ENCODE data around the gene ZXDC.

ZXDC gene

GRCh38 chr3:126454437-126455198 is 21.1 kb downstream of the ZXDC start:
- H3K9ac ChIP-seq (ENCODE audit: low read depth, low read length, poor library complexity, severe bottlenecking): no peak overlapping the region
- H4K20me1 ChIP-seq (ENCODE audit: insufficient read depth, low read length, poor library complexity, severe bottlenecking): peaks cover 34% of the 10 kb centered on the region
- no peaks in the 10 kb centered on the region for H3F3A ChIP-seq (ENCODE audit: low read depth)
- H2AFZ ChIP-seq (ENCODE audit: low read length): no peak overlapping the region
- H3K4me3 ChIP-seq (ENCODE audit: low read length, poor library complexity, severe bottlenecking): no peak overlapping the region
- H3K9me3 ChIP-seq (ENCODE audit: insufficient read depth, low read depth, low read length): no peaks in the 10 kb centered on the region
- TF ChIP-seq CTCF (conservative IDR thresholded peaks at IDR 0.05; ENCODE audit: low read length) (no peak), EZH2phosphoT487 (IDR thresholded peaks at IDR 0.05; ENCODE audit: borderline replicate concordance) (no peak)
- H3K4me2 ChIP-seq (ENCODE audit: low read depth, low read length, poor library complexity, severe bottlenecking): no peak overlapping the region
- H3K36me3 ChIP-seq (ENCODE audit: insufficient read depth, low read length): peaks cover 90% of the 10 kb centered on the region
- H3K27me3 ChIP-seq (ENCODE audit: insufficient read depth, low read length, poor library complexity, severe bottlenecking): no peaks in the 10 kb centered on the region
- no peaks in the 10 kb centered on the region for H3K9me2 ChIP-seq (replicated peaks; ENCODE audit: low read depth, low read length)
- no peaks in the 10 kb centered on the region for H3K4me1 ChIP-seq (ENCODE audit: insufficient read depth, low read length, poor library complexity, severe bottlenecking)
- peaks cover 55% of the 10 kb centered on the region for H3K79me2 ChIP-seq (ENCODE audit: insufficient read depth, low read length)

GRCh38 chr3:126454025-126454424 is 21.7 kb downstream of the ZXDC start:
- H3K36me3 ChIP-seq (ENCODE audit: insufficient read depth, low read length): peaks cover 87% of the 10 kb centered on the region
- TF ChIP-seq EZH2phosphoT487 (IDR thresholded peaks at IDR 0.05; ENCODE audit: borderline replicate concordance) (no peak), CTCF (conservative IDR thresholded peaks at IDR 0.05; ENCODE audit: low read length) (no peak)
- no peaks in the 10 kb centered on the region for H3K9me3 ChIP-seq (ENCODE audit: insufficient read depth, low read depth, low read length)
- H3K9ac ChIP-seq (ENCODE audit: low read depth, low read length, poor library complexity, severe bottlenecking): no peak overlapping the region
- peaks cover 29% of the 10 kb centered on the region for H4K20me1 ChIP-seq (ENCODE audit: insufficient read depth, low read length, poor library complexity, severe bottlenecking)
- no peak overlapping the region for H3K4me3 ChIP-seq (ENCODE audit: low read length, poor library complexity, severe bottlenecking)
- no peak overlapping the region for H2AFZ ChIP-seq (ENCODE audit: low read length)
- H3K9me2 ChIP-seq (replicated peaks; ENCODE audit: low read depth, low read length): no peaks in the 10 kb centered on the region
- no peaks in the 10 kb centered on the region for H3K4me1 ChIP-seq (ENCODE audit: insufficient read depth, low read length, poor library complexity, severe bottlenecking)
- H3K4me2 ChIP-seq (ENCODE audit: low read depth, low read length, poor library complexity, severe bottlenecking): no peak overlapping the region
- H3F3A ChIP-seq (ENCODE audit: low read depth): no peaks in the 10 kb centered on the region
- H3K27me3 ChIP-seq (ENCODE audit: insufficient read depth, low read length, poor library complexity, severe bottlenecking): no peaks in the 10 kb centered on the region
- peaks cover 49% of the 10 kb centered on the region for H3K79me2 ChIP-seq (ENCODE audit: insufficient read depth, low read length)

GRCh38 chr3:126452213-126452612 is 23.5 kb downstream of the ZXDC start:
- Histone ChIP-seq H4K20me1 (ENCODE audit: insufficient read depth, low read length, poor library complexity, severe bottlenecking) (peaks cover 23% of the 10 kb centered on the region), H3K9ac (ENCODE audit: low read depth, low read length, poor library complexity, severe bottlenecking) (no peak overlapping the region), H3K36me3 (ENCODE audit: insufficient read depth, low read length) (peaks cover 83% of the 10 kb centered on the region)

More at GRCh38 chr3:126452213-126452612, 23.5 kb downstream of the ZXDC start:
- Histone ChIP-seq H3K4me3 (ENCODE audit: low read length, poor library complexity, severe bottlenecking) (no peak overlapping the region), H3K4me1 (ENCODE audit: insufficient read depth, low read length, poor library complexity, severe bottlenecking) (no peaks in the 10 kb centered on the region), H3K4me2 (ENCODE audit: low read depth, low read length, poor library complexity, severe bottlenecking) (no peak overlapping the region), H3K79me2 (ENCODE audit: insufficient read depth, low read length) (peaks cover 38% of the 10 kb centered on the region), H3F3A (ENCODE audit: low read depth) (no peaks in the 10 kb centered on the region), H3K9me2 (replicated peaks; ENCODE audit: low read depth, low read length) (no peaks in the 10 kb centered on the region), H3K9me3 (ENCODE audit: insufficient read depth, low read depth, low read length) (no peaks in the 10 kb centered on the region), H3K27me3 (ENCODE audit: insufficient read depth, low read length, poor library complexity, severe bottlenecking) (no peaks in the 10 kb centered on the region), H2AFZ (ENCODE audit: low read length) (no peak overlapping the region)
- TF ChIP-seq EZH2phosphoT487 (IDR thresholded peaks at IDR 0.05; ENCODE audit: borderline replicate concordance) (no peak), CTCF (conservative IDR thresholded peaks at IDR 0.05; ENCODE audit: low read length) (no peak)

All from Loucy (cell line).